K562 (cell line): ENCODE results near the gene HBG1. TPM values are rescaled to one million over a fixed set of nuclear protein-coding genes. Genes with fewer than 3 reads are reported as not detected.
A peak's percentile ranks its signal among the peaks of the same experiment; 100 is the strongest.

Source experiments
- ATAC-seq: fragments of 200-7000 bp; cut with Tn5 transposase; 3 replicates; pipeline ENCODE4 v1.9.1; 2020; ENCODE audit warnings: moderate library complexity
- BruUV-seq: library from RNA; stranded (reverse); fragments of 400-500 nt; replicated peaks from 2 replicates; lab custom pipeline; 2021; lab: Mats Ljungman, UMichigan
- CTCF ChIA-PET: fragments of 300-600 bp; formaldehyde crosslinking; extraction: SDS; loops from one replicate; lab custom pipeline; 2021; ENCODE audit warnings: low intra/inter-chr PET ratio; lab: Yijun Ruan, JAX
- POLR2A ChIA-PET: fragments of 300-600, 350-650 bp; sonication (Branson Sonifier 250); formaldehyde crosslinking; extraction: SDS; loops from one replicate; lab custom pipeline; 2021; ENCODE audit warnings: antibody characterized with exemption, inconsistent platforms; lab: Yijun Ruan, JAX
- DNase-seq, 4 experiments: peaks; one replicate each; pipeline versions ENCODE4 v3.0.0 to v3.0.0-alpha.2; 2011 to 2018; ENCODE audit warnings: low spot score in 3 of 4, mixed read lengths in 3 of 4; ENCODE audit errors: extremely low read depth in 1 of 4
- FAIRE-seq: peaks from 2 replicates; lab custom pipeline; 2011; peaks lifted over from hg19 to GRCh38; lab: Jason Lieb, UNC
- H2AFZ ChIP-seq: 2 replicates; pipeline ENCODE4 v1.6.0; 2011; ENCODE audit warnings: low read depth, low read length, control low read depth, inconsistent platforms
- H3K27ac ChIP-seq: fragments of 200-600 bp; 3 replicates; pipeline ENCODE4 v1.8.0; 2011; ENCODE audit warnings: low read depth, mild to moderate bottlenecking, control low read depth, inconsistent platforms, low read length, moderate library complexity, mixed read lengths; ENCODE audit errors: extremely low read depth
- H3K27me3 ChIP-seq, 2 experiments: fragments of 300-600 bp in 1 of 2; 2 replicates in 1 of 2; 3 replicates in 1 of 2; pipeline versions ENCODE4 v1.6.0 to v1.8.0; 2011; ENCODE audit warnings: inconsistent platforms in 2 of 2, low read length in 2 of 2, mild to moderate bottlenecking in 1 of 2, mixed read lengths in 1 of 2, moderate library complexity in 1 of 2; ENCODE audit not compliant: control insufficient read depth in 2 of 2, insufficient read depth in 2 of 2
- H3K36me3 ChIP-seq: fragments of 300-600 bp; 3 replicates; pipeline ENCODE4 v1.8.0; 2011; ENCODE audit warnings: mild to moderate bottlenecking, low read length, inconsistent platforms; ENCODE audit not compliant: control insufficient read depth, insufficient read depth
- H3K4me1 ChIP-seq, 2 experiments: fragments of 200-600 bp in 1 of 2; replicated peaks in 1 of 2; 2 replicates in 1 of 2; 3 replicates in 1 of 2; pipeline versions ENCODE4 v1.5.1 to v1.8.0; 2011; ENCODE audit warnings: inconsistent platforms in 2 of 2, low read length in 2 of 2, mild to moderate bottlenecking in 1 of 2, mixed read lengths in 1 of 2, moderate library complexity in 1 of 2; ENCODE audit not compliant: control insufficient read depth in 2 of 2, insufficient read depth in 2 of 2
- H3K4me2 ChIP-seq: 2 replicates; pipeline ENCODE4 v1.6.1; 2011; ENCODE audit warnings: low read length, control low read depth, inconsistent platforms, mixed read lengths; ENCODE audit not compliant: insufficient read depth
- H3K4me3 ChIP-seq: fragments of 200-600 bp; sonication (generic), shearing (Covaris generic); 2 replicates; pipeline ENCODE4 v1.5.1; 2016; ENCODE audit warnings: control low read depth, inconsistent platforms
- H3K79me2 ChIP-seq: fragments of 200-600 bp; 3 replicates; pipeline ENCODE4 v1.8.0; 2011; ENCODE audit warnings: low read length, inconsistent platforms; ENCODE audit not compliant: control insufficient read depth, insufficient read depth
- H3K9ac ChIP-seq, 2 experiments: 2 replicates each; pipeline versions ENCODE4 v1.6.0 to v1.6.1; 2011; ENCODE audit warnings: low read depth in 2 of 2, low read length in 2 of 2, control low read depth in 1 of 2, inconsistent platforms in 1 of 2, mild to moderate bottlenecking in 1 of 2, mixed read lengths in 1 of 2; ENCODE audit not compliant: insufficient read depth in 1 of 2
- H3K9me1 ChIP-seq: one replicate; pipeline ENCODE4 v1.6.0; 2011; ENCODE audit warnings: inconsistent platforms, mild to moderate bottlenecking, low read length, moderate library complexity; ENCODE audit not compliant: control insufficient read depth, insufficient read depth
- H3K9me3 ChIP-seq: replicated peaks from 2 replicates; pipeline ENCODE4 v1.5.1; 2011; ENCODE audit warnings: low read depth, low read length, inconsistent platforms; ENCODE audit not compliant: control insufficient read depth, insufficient read depth
- H4K20me1 ChIP-seq: replicated peaks from 2 replicates; pipeline ENCODE4 v1.6.1; 2011; ENCODE audit warnings: low read length, inconsistent platforms, mixed read lengths; ENCODE audit not compliant: control insufficient read depth, insufficient read depth
- CREM ChIP-seq: IDR thresholded peaks from 2 replicates; pipeline ENCODE4 v1.6.1; 2014; ENCODE audit warnings: antibody characterized with exemption, low read depth
- CXXC5 ChIP-seq: fragments of 250-450 bp; sonication (Bioruptor Pico); IDR thresholded peaks from 2 replicates; pipeline ENCODE4 v1.8.0; 2022; ENCODE audit warnings: inconsistent platforms, mild to moderate bottlenecking, moderate library complexity
- EHMT2 ChIP-seq: fragments of 450-650 bp; IDR thresholded peaks from 2 replicates; pipeline ENCODE4 v1.6.1; 2018; ENCODE audit warnings: antibody characterized with exemption
- HNRNPL ChIP-seq: fragments of 200-400 bp; formaldehyde crosslinking; IDR thresholded peaks from 2 replicates; pipeline ENCODE4 v1.6.1; 2017; ENCODE audit warnings: low read depth, mild to moderate bottlenecking, low read length
- KLF10 ChIP-seq: fragments of 250-450 bp; sonication (Bioruptor Pico); IDR thresholded peaks from 2 replicates; pipeline ENCODE4 v1.6.1; 2021; ENCODE audit warnings: matching md5 sums
- KLF16 ChIP-seq: IDR thresholded peaks from 2 replicates; pipeline ENCODE4 v1.6.1; 2016; ENCODE audit warnings: antibody characterized with exemption
- MAFG ChIP-seq: fragments of 450-650 bp; conservative IDR thresholded peaks from 2 replicates; pipeline ENCODE4 v1.6.1; 2016; ENCODE audit warnings: missing genetic modification characterization, missing compliant biosample characterization
- SAFB ChIP-seq: fragments of 200-400 bp; formaldehyde crosslinking; IDR thresholded peaks from 2 replicates; pipeline ENCODE4 v1.6.1; 2017; ENCODE audit warnings: low read depth, low read length, borderline replicate concordance
- SP2 ChIP-seq: IDR thresholded peaks from 2 replicates; pipeline ENCODE4 v1.6.1; 2011; ENCODE audit warnings: mild to moderate bottlenecking, low read depth, low read length, moderate library complexity; ENCODE audit not compliant: poor library complexity, severe bottlenecking; ENCODE audit errors: extremely low read depth
- ZNF184 ChIP-seq: sonication (generic); formaldehyde crosslinking; IDR thresholded peaks from 2 replicates; pipeline ENCODE4 v1.5.0; 2020; ENCODE audit warnings: missing genetic modification reagents
- ZNF79 ChIP-seq: fragments of 250-450 bp; sonication (Bioruptor Pico); IDR thresholded peaks from 2 replicates; pipeline ENCODE4 v1.4.0; 2020; ENCODE audit warnings: low read depth, mild to moderate bottlenecking, moderate library complexity
- WGBS: fragments of 100-300 bp; shearing (Covaris generic); methylation state at CpG from one replicate; pipeline ENCODE4 v1.1.6; 2016; ENCODE audit warnings: low coverage, mixed read lengths; ENCODE audit not compliant: insufficient coverage; ENCODE audit errors: missing lambda C conversion rate; 5-methylcytosine and 5-hydroxymethylcytosine counted together
- in situ Hi-C: fragments of 300-500 bp; cut with MboI; formaldehyde crosslinking; loops from 4 replicates; pipeline ENCODE4 v1.15.0; 2018; ENCODE audit warnings: inconsistent platforms, mixed read lengths
- intact Hi-C: fragments of 100-400 bp; cut with micrococcal nuclease; formaldehyde crosslinking; loops from 2 replicates; pipeline ENCODE4 v1.14.2; 2022
- polyA plus RNA-seq, 8 experiments: library from polyadenylated mRNA; depleted of rRNA in 4 of 8; stranded (reverse) in 5 of 8; unstranded in 3 of 8; fragments of >200 nt; fragmentation: Nextera tagmentation in 2 of 8; fragmentation: Illumina TruSeq in 1 of 8; extraction: Ambion mirVana in 2 of 8; extraction: Trizol in 1 of 8; gene quantifications; 2 replicates each; pipeline versions ENCODE4 v1.2.1 to v1.2.3, GENCODE V29; 2011 to 2014; ENCODE audit warnings: inconsistent platforms in 1 of 8, missing spikeins in 1 of 8
- total RNA-seq, 7 experiments: library from RNA; depleted of rRNA in 6 of 7; stranded (reverse); fragments of >200 nt in 6 of 7; fragmentation: Illumina TruSeq in 2 of 7; extraction: Trizol in 2 of 7; gene quantifications; 2 replicates each; pipeline versions ENCODE4 v1.2.1 to v1.2.3, GENCODE V29; 2011 to 2021; ENCODE audit warnings: low replicate concordance in 1 of 7
- TF ChIP-seq, protein P1 (sequence below), 3 experiments: fragments of 200-800 bp in 1 of 3; sonication (Bioruptor generic) in 1 of 3; sonication (generic) in 1 of 3; formaldehyde crosslinking in 1 of 3; IDR thresholded peaks; 2 replicates each; pipeline versions ENCODE4 v1.6.1 to v1.8.0; 2016 to 2022; ENCODE audit warnings: mild to moderate bottlenecking in 2 of 3, missing compliant biosample characterization in 2 of 3, missing genetic modification characterization in 2 of 3, missing genetic modification reagents in 1 of 3
- TF ChIP-seq, protein P2 (sequence below), 2 experiments: fragments of 450-650 bp in 1 of 2; sonication (generic) in 1 of 2; formaldehyde crosslinking in 1 of 2; IDR thresholded peaks in 1 of 2; conservative IDR thresholded peaks in 1 of 2; 2 replicates each; pipeline versions ENCODE4 v1.6.1 to v1.8.1; 2016 to 2023; ENCODE audit warnings: mild to moderate bottlenecking in 2 of 2, moderate library complexity in 2 of 2, inconsistent platforms in 1 of 2, missing genetic modification reagents in 1 of 2
- TF ChIP-seq, protein P3 (sequence below): fragments of 450-650 bp; IDR thresholded peaks from 2 replicates; pipeline ENCODE4 v1.6.1; 2017; ENCODE audit warnings: antibody characterized with exemption, mild to moderate bottlenecking

The HBG1 gene
- total and polyA plus RNA-seq, 9 of the 15 experiments (the other 6 are each of a cell fraction or from before 2014, with no cell fraction given): 1,066 to 16,338 (median 4,898) TPM

DNA sequence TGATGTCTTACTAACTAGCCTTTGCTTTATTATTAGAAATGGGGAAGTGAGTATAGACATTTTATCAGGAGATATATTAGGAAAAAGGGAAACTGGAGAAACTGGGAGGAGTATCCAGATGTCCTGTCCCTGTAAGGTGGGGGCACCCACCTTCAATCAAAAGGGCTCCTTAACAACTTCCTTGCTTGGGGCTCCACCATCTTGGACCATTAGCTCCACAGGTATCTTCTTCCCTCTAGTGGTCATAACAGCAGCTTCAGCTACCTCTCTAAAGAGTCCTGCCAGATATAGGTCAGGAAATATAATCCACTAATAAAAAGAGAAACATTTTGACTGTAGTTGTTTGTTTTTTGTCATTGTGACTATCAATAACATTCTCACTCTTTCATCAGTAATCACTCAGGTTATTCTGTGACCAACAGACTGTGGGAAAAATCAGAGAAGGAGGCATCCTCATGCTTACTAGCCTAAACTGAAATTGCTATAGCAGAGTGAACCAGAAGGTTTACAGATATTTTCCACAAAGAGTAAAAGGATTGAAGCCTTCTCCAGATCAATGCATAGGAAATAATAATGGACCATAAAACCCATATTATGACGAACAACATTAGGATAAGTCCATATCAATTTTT is 41.7 kb upstream of the HBG1 start:
- ATAC-seq (peak; percentile 81), FAIRE-seq (peak; percentile 85), DNase-seq (peak; percentile 49 to 88 (median 63))
- intact Hi-C loops: loop anchor here (1.0 to 5.0 kb wide), 4 partner anchors 79 to 266 kb away; no protein-coding TSS in a partner anchor
- peaks cover 18 to 50% of the 10 kb centered on the region in 2 experiments; a peak in 4 of 5 replicates for H3K4me1 ChIP-seq
- POLR2A ChIA-PET: interaction anchor here (0.6 to 1.7 kb wide), 10 partner anchors 11 to 393 kb away, joined by 3 to 5 read pairs (median 3); partner anchors contain the start of genes HBE1, OR52A1 and TRIM5
- peaks cover 61% of the 10 kb centered on the region for H3K79me2 ChIP-seq
- H3K36me3 ChIP-seq: peaks cover 28% of the 10 kb centered on the region
- 0 out of 4 replicates have a peak overlapping the region, but pooled peaks of 1 of the 2 experiments have one; percentile 28 for H3K9ac ChIP-seq
- H4K20me1 ChIP-seq: no peaks in the 10 kb centered on the region
- peaks cover 2% of the 10 kb centered on the region; the same call in 1 of the 2 replicates for H3K9me3 ChIP-seq
- peak overlapping the region; percentile 33 for H3K4me2 ChIP-seq
- in situ Hi-C loops: no loop called here
- no TSS peak for BruUV-seq
- CTCF ChIA-PET: interaction anchor here (0.6 to 2.3 kb wide), 6 partner anchors 48 to 167 kb away, joined by 3 to 38 read pairs (median 4); no protein-coding TSS in a partner anchor
- H3K27ac ChIP-seq: peak overlapping the region; percentile 31
- H3K27me3 ChIP-seq: no peaks in the 10 kb centered on the region
- 8% methylated on average over 1 of the region's 1 CpG for WGBS
- H3K9me1 ChIP-seq: no peaks in the 10 kb centered on the region
- H2AFZ ChIP-seq: 0 out of 2 replicates have a peak overlapping the region, but pooled peaks have one; percentile 10
- H3K4me3 ChIP-seq: no peak overlapping the region
- TF ChIP-seq, protein P1, sequence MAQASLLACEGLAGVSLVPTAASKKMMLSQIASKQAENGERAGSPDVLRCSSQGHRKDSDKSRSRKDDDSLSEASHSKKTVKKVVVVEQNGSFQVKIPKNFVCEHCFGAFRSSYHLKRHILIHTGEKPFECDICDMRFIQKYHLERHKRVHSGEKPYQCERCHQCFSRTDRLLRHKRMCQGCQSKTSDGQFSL (CRISPR knock-in tag; IDR thresholded peaks at IDR 0.05): no peak
- TF ChIP-seq, protein P1 (tag; IDR thresholded peaks at IDR 0.05): no peak
- TF ChIP-seq CREM: no peak
- no peak for TF ChIP-seq ZNF79
- TF ChIP-seq CXXC5 (CRISPR knock-in tag): no peak; the same call in 1 of the 2 replicates
- TF ChIP-seq, protein P2, sequence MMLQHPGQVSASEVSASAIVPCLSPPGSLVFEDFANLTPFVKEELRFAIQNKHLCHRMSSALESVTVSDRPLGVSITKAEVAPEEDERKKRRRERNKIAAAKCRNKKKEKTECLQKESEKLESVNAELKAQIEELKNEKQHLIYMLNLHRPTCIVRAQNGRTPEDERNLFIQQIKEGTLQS (IDR thresholded peaks at IDR 0.05): no peak
- TF ChIP-seq, protein P2 (CRISPR knock-in tag; conservative IDR thresholded peaks at IDR 0.05): no peak
- no peak for TF ChIP-seq SP2
- TF ChIP-seq EHMT2: peak; percentile 61; the same call in 1 of the 2 replicates
- no peak for TF ChIP-seq SAFB
- no peak for TF ChIP-seq HNRNPL
- no peak for TF ChIP-seq MAFG (tag)
- TF ChIP-seq KLF16: peak; percentile 30; the same call in 1 of the 2 replicates
- no peak for TF ChIP-seq KLF10
- TF ChIP-seq, protein P3, sequence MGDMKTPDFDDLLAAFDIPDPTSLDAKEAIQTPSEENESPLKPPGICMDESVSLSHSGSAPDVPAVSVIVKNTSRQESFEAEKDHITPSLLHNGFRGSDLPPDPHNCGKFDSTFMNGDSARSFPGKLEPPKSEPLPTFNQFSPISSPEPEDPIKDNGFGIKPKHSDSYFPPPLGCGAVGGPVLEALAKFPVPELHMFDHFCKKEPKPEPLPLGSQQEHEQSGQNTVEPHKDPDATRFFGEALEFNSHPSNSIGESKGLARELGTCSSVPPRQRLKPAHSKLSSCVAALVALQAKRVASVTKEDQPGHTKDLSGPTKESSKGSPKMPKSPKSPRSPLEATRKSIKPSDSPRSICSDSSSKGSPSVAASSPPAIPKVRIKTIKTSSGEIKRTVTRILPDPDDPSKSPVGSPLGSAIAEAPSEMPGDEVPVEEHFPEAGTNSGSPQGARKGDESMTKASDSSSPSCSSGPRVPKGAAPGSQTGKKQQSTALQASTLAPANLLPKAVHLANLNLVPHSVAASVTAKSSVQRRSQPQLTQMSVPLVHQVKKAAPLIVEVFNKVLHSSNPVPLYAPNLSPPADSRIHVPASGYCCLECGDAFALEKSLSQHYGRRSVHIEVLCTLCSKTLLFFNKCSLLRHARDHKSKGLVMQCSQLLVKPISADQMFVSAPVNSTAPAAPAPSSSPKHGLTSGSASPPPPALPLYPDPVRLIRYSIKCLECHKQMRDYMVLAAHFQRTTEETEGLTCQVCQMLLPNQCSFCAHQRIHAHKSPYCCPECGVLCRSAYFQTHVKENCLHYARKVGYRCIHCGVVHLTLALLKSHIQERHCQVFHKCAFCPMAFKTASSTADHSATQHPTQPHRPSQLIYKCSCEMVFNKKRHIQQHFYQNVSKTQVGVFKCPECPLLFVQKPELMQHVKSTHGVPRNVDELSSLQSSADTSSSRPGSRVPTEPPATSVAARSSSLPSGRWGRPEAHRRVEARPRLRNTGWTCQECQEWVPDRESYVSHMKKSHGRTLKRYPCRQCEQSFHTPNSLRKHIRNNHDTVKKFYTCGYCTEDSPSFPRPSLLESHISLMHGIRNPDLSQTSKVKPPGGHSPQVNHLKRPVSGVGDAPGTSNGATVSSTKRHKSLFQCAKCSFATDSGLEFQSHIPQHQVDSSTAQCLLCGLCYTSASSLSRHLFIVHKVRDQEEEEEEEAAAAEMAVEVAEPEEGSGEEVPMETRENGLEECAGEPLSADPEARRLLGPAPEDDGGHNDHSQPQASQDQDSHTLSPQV: peak; percentile 92
- TF ChIP-seq ZNF184 (CRISPR knock-in tag): no peak
